HEK293T (cell line): ENCODE measurements around the gene TMEM97.

Source experiments
- BHLHE40 ChIP-seq: fragments of 450-650 bp; IDR thresholded peaks from 2 replicates; pipeline ENCODE4 v1.6.1; 2016; ENCODE audit warnings: mild to moderate bottlenecking, moderate library complexity, borderline replicate concordance
- CTBP1 ChIP-seq: fragments of 450-650 bp; IDR thresholded peaks from 2 replicates; pipeline ENCODE4 v1.6.1; 2016; ENCODE audit warnings: borderline replicate concordance
- ELF4 ChIP-seq: fragments of 450-650 bp; IDR thresholded peaks from 2 replicates; pipeline ENCODE4 v1.6.1; 2017; ENCODE audit warnings: antibody characterized with exemption
- FOXA1 ChIP-seq: fragments of 450-650 bp; IDR thresholded peaks from 2 replicates; pipeline ENCODE4 v1.6.1; 2016; ENCODE audit warnings: mild to moderate bottlenecking
- FOXK2 ChIP-seq: fragments of 450-650 bp; IDR thresholded peaks from 2 replicates; pipeline ENCODE4 v1.6.1; 2016; ENCODE audit warnings: mild to moderate bottlenecking
- SP1 ChIP-seq: fragments of 450-650 bp; IDR thresholded peaks from 2 replicates; pipeline ENCODE4 v1.6.1; 2017
- SUZ12 ChIP-seq: fragments of 450-650 bp; IDR thresholded peaks from 2 replicates; pipeline ENCODE4 v1.6.1; 2016; ENCODE audit warnings: mild to moderate bottlenecking
- TARDBP ChIP-seq: fragments of 450-650 bp; IDR thresholded peaks from 2 replicates; pipeline ENCODE4 v1.6.1; 2016

- no peak for TF ChIP-seq FOXK2
- TF ChIP-seq BHLHE40 = no peak
- no peak for TF ChIP-seq CTBP1
- TF ChIP-seq SP1 = no peak
- TF ChIP-seq TARDBP = no peak
- no peak for TF ChIP-seq FOXA1
- no peak for TF ChIP-seq SUZ12
- no peak for TF ChIP-seq ELF4
These were observed 6.2 kb downstream of the TMEM97 start for GRCh38 chr17:28325211-28325610.
